SK-N-MC (cell line): ENCODE results near the gene ADPGK.

Experiments used
- EZH2 ChIP-seq: fragments of 200-600 bp; sonication (generic); IDR thresholded peaks from one replicate; pipeline ENCODE4 v1.6.1; 2017; ENCODE audit warnings: antibody characterized with exemption
- POLR2AphosphoS5 ChIP-seq: IDR thresholded peaks from 2 replicates; pipeline ENCODE4 v1.6.1; 2012; ENCODE audit warnings: mild to moderate bottlenecking, low read depth, low read length, borderline replicate concordance

GRCh38 chr15:72758182-72758581, 25.4 kb downstream of the ADPGK start:
- TF ChIP-seq POLR2AphosphoS5 (no peak), EZH2 (no peak)
